ENCODE measurements around the gene MDN1.

Gene MDN1

DNA sequence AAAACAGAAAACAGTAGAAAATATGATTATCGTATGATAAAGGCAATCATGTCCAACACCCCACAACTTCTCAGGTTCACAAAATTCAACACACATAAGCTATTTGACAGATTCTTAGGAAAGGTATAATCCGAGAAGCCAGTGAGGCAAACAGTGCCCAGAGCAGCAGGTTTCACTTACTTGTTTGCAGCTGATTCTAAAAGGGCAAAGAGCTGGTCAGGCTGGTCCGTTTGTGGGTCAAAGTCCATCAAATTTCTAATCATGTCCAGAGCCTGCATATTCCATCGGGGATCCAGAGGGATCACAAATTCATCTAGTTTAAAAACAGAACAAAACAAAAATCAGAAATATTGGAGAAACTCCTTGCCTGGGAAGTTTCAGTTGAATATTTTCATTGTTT lies 111.3 kb downstream of the MDN1 start:
- no peaks in the 10 kb centered on the region for H3K27me3 Mint-ChIP-seq (ENCODE audit: low read depth, poor library complexity)
- H3K4me1 Mint-ChIP-seq: no peaks in the 10 kb centered on the region
- no peak for DNase-seq
- peaks cover 81% of the 10 kb centered on the region for H3K36me3 Mint-ChIP-seq (ENCODE audit: low read depth)
- H3K4me3 Mint-ChIP-seq: no peak overlapping the region
- H3K9me3 Mint-ChIP-seq: no peaks in the 10 kb centered on the region
- no peak overlapping the region for H3K27ac Mint-ChIP-seq
- no peak for TF ChIP-seq CTCF (IDR thresholded peaks at IDR 0.05)

GRCh38 chr6:89707766-89708165 lies 111.8 kb downstream of the MDN1 start:
- Mint-ChIP-seq H3K27ac (no peak overlapping the region), H3K27me3 (ENCODE audit: low read depth, poor library complexity) (no peaks in the 10 kb centered on the region), H3K4me1 (no peaks in the 10 kb centered on the region), H3K36me3 (ENCODE audit: low read depth) (peaks cover 81% of the 10 kb centered on the region), H3K4me3 (no peak overlapping the region), H3K9me3 (no peaks in the 10 kb centered on the region)
- no peak for TF ChIP-seq CTCF (IDR thresholded peaks at IDR 0.05)
- no peak for DNase-seq

DNA sequence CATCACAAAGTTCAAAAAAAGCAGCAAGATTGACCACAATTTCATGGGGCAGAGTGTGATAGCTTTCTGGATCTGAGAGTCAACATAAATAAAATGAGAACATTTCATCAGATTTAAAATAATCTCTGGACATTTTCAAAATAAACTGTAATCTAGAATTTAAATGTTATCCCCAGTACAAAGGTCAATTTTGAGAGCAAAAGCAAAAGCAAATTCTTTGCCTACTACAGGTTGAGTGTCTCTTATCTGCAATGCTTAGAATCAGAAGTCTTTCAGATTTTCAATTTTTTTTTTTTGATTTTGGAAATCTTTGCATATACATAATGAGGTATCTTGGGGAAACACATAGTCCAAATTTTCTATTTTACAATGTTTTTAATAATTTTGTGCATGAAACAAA lies 113.5 kb downstream of the MDN1 start:
- TF ChIP-seq CTCF (IDR thresholded peaks at IDR 0.05): no peak
- H3K9me3 Mint-ChIP-seq: no peaks in the 10 kb centered on the region
- no peaks in the 10 kb centered on the region for H3K4me1 Mint-ChIP-seq
- no peak overlapping the region for H3K27ac Mint-ChIP-seq
- H3K4me3 Mint-ChIP-seq: no peak overlapping the region
- H3K36me3 Mint-ChIP-seq (ENCODE audit: low read depth): peaks cover 76% of the 10 kb centered on the region
- DNase-seq: no peak
- no peaks in the 10 kb centered on the region for H3K27me3 Mint-ChIP-seq (ENCODE audit: low read depth, poor library complexity)

DNA sequence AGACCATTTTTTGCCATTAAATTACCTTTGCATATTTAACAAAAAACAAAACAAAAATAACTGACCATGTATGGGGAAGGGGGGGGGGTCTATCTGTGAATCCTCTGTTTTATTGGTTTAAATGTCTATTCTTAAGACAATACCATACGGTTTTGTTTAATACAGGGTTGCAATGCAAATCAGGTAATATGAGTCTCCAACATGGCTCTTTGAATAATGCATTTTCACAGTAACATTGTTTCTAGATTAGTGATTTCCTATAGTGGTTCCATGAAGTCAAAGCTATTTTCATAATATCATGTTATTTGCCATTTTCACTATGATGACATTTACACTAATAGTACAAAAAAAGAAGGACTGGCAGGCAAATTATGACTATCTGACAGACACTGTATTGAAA lies 116.3 kb downstream of the MDN1 start:
- H3K36me3 Mint-ChIP-seq (ENCODE audit: low read depth): peaks cover 73% of the 10 kb centered on the region
- no peak for DNase-seq
- H3K9me3 Mint-ChIP-seq: no peaks in the 10 kb centered on the region
- no peak for TF ChIP-seq CTCF (IDR thresholded peaks at IDR 0.05)
- no peaks in the 10 kb centered on the region for H3K27me3 Mint-ChIP-seq (ENCODE audit: low read depth, poor library complexity)
- no peaks in the 10 kb centered on the region for H3K4me1 Mint-ChIP-seq
- H3K27ac Mint-ChIP-seq: no peak overlapping the region
- H3K4me3 Mint-ChIP-seq: no peak overlapping the region

- H3K4me1 Mint-ChIP-seq: no peaks in the 10 kb centered on the region
- no peak for TF ChIP-seq CTCF (IDR thresholded peaks at IDR 0.05)
- no peak for DNase-seq
Observed at GRCh38 chr6:89702349-89702748, 117.2 kb downstream of the MDN1 start.

DNA sequence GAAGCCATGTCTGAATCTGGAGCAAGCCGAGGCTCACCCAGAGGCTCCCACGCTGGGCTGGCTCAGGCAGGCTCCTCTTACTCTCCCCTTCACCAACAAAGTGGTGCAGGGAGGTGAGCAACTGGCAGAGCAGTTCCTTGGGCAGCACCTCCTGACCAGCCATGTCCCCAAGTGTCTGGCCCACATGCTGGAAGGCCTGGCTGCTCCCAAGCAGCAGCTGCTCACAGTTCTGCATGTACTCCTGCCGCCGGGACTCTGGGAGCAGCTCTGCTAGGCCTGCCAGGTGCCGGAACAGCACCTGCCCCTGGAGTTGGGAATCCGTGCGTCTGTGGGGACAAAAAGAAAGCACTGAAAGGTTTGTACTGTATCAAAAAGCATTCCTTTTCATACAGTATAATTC lies 123.9 kb downstream of the MDN1 start:
- no peak overlapping the region for H3K27ac Mint-ChIP-seq
- no peak for DNase-seq
- H3K4me1 Mint-ChIP-seq: no peaks in the 10 kb centered on the region
- no peak for TF ChIP-seq CTCF (IDR thresholded peaks at IDR 0.05)
- H3K27me3 Mint-ChIP-seq (ENCODE audit: low read depth, poor library complexity): no peaks in the 10 kb centered on the region
- peaks cover 72% of the 10 kb centered on the region for H3K36me3 Mint-ChIP-seq (ENCODE audit: low read depth)
- no peak overlapping the region for H3K4me3 Mint-ChIP-seq
- no peaks in the 10 kb centered on the region for H3K9me3 Mint-ChIP-seq

More at GRCh38 chr6:89702349-89702748, 117.2 kb downstream of the MDN1 start:
- H3K27me3 Mint-ChIP-seq (ENCODE audit: low read depth, poor library complexity): no peaks in the 10 kb centered on the region
- no peak overlapping the region for H3K4me3 Mint-ChIP-seq
- H3K27ac Mint-ChIP-seq: no peak overlapping the region
- no peaks in the 10 kb centered on the region for H3K9me3 Mint-ChIP-seq
- peaks cover 66% of the 10 kb centered on the region for H3K36me3 Mint-ChIP-seq (ENCODE audit: low read depth)
